NOMO-1 (cell line): ENCODE data around the gene PPP1R12B.
A peak's percentile ranks its signal among the peaks of the same experiment; 100 is the strongest.
"Not testable (repeated sequence)": the region's sequence is repeated elsewhere in the genome, so short reads cannot be mapped to it uniquely, and the experiment has no call there.

Source experiments
- DNase-seq, 2 experiments: peaks; one replicate each; lab custom pipeline; 2025; ENCODE audit not compliant: unreplicated experiment in 2 of 2; lab: John Stamatoyannopoulos, UW

The PPP1R12B gene

GRCh38 chr1:202343652-202344349 lies 4.7 kb upstream of the PPP1R12B start:
- DNase-seq = peak; percentile 11 to 56

- no peak for DNase-seq
Measured at GRCh38 chr1:202348005-202348508, 442 bp upstream of the PPP1R12B start.

- DNase-seq = peak in 1 of 2 experiments; percentile 57
Measured at GRCh38 chr1:202349206-202349928, 868 bp downstream of the PPP1R12B start.

GRCh38 chr1:202351725-202352124 lies 3.2 kb downstream of the PPP1R12B start:
- no peak for DNase-seq

GRCh38 chr1:202352583-202353197 lies 4.2 kb downstream of the PPP1R12B start:
- not testable (repeated sequence) for DNase-seq

GRCh38 chr1:202355944-202356553 lies 7.5 kb downstream of the PPP1R12B start:
- no peak for DNase-seq

- no peak for DNase-seq
Measured at GRCh38 chr1:202357506-202357905, 9.0 kb downstream of the PPP1R12B start.

GRCh38 chr1:202361224-202361623 lies 12.7 kb downstream of the PPP1R12B start:
- no peak for DNase-seq

GRCh38 chr1:202361701-202362100 lies 13.2 kb downstream of the PPP1R12B start:
- DNase-seq = no peak

GRCh38 chr1:202362212-202362611 lies 13.7 kb downstream of the PPP1R12B start:
- no peak for DNase-seq

GRCh38 chr1:202365092-202365815 lies 16.8 kb downstream of the PPP1R12B start:
- no peak for DNase-seq

GRCh38 chr1:202367271-202367670 lies 18.8 kb downstream of the PPP1R12B start:
- no peak for DNase-seq

GRCh38 chr1:202370906-202371305 lies 22.4 kb downstream of the PPP1R12B start:
- DNase-seq = not testable (repeated sequence)

- DNase-seq = no peak
Measured at GRCh38 chr1:202374099-202374498, 25.6 kb downstream of the PPP1R12B start.

- DNase-seq = peak in 1 of 2 experiments; percentile 50
Measured at GRCh38 chr1:202375175-202375574, 26.7 kb downstream of the PPP1R12B start.

GRCh38 chr1:202376247-202376646 lies 27.7 kb downstream of the PPP1R12B start:
- peak; percentile 26 to 56 for DNase-seq

GRCh38 chr1:202379884-202380529 lies 31.5 kb downstream of the PPP1R12B start:
- DNase-seq = not testable (repeated sequence)

- not testable (repeated sequence) for DNase-seq
Measured at GRCh38 chr1:202380535-202380934, 32.0 kb downstream of the PPP1R12B start.

- not testable (repeated sequence) for DNase-seq
Measured at GRCh38 chr1:202381867-202382266, 33.4 kb downstream of the PPP1R12B start.

GRCh38 chr1:202395831-202396230 lies 47.3 kb downstream of the PPP1R12B start:
- not testable (repeated sequence) for DNase-seq
